HepG2 (cell line): ENCODE data around the gene DNAJA3. TPM values are rescaled to one million over a fixed set of nuclear protein-coding genes. Genes with fewer than 3 reads are reported as not detected.

Experiments
- AKAP8 ChIP-seq: sonication (generic); formaldehyde crosslinking; IDR thresholded peaks from 2 replicates; pipeline ENCODE4 v1.5.1; 2020; ENCODE audit warnings: mild to moderate bottlenecking, missing genetic modification reagents
- CAMTA2 ChIP-seq: sonication (generic); formaldehyde crosslinking; IDR thresholded peaks from 2 replicates; pipeline ENCODE4 v1.4.0; 2020; ENCODE audit warnings: mild to moderate bottlenecking, missing genetic modification reagents, borderline replicate concordance
- EED ChIP-seq: sonication (generic); formaldehyde crosslinking; IDR thresholded peaks from 2 replicates; pipeline ENCODE4 v1.5.0; 2020; ENCODE audit warnings: mild to moderate bottlenecking, missing genetic modification reagents
- FOXO4 ChIP-seq: sonication (generic); formaldehyde crosslinking; conservative IDR thresholded peaks from 2 replicates; pipeline ENCODE4 v1.8.1; 2023; ENCODE audit warnings: missing genetic modification reagents
- GLI4 ChIP-seq: sonication (generic); formaldehyde crosslinking; IDR thresholded peaks from 2 replicates; pipeline ENCODE4 v1.5.1; 2020; ENCODE audit warnings: missing genetic modification reagents, mild to moderate bottlenecking, moderate library complexity, borderline replicate concordance
- GTF2F1 ChIP-seq: fragments of 150-350 bp; IDR thresholded peaks from 2 replicates; pipeline ENCODE4 v1.6.1; 2014; ENCODE audit warnings: low read length
- HNRNPK ChIP-seq: fragments of 200-400 bp; formaldehyde crosslinking; IDR thresholded peaks from 2 replicates; pipeline ENCODE4 v1.6.1; 2018; ENCODE audit warnings: low read length, low read depth, moderate library complexity, mild to moderate bottlenecking; ENCODE audit not compliant: poor library complexity, severe bottlenecking
- KAT7 ChIP-seq: IDR thresholded peaks from 2 replicates; pipeline ENCODE4 v1.6.1; 2018; ENCODE audit warnings: borderline replicate concordance, missing compliant biosample characterization
- LBX2 ChIP-seq: sonication (generic); formaldehyde crosslinking; IDR thresholded peaks from 2 replicates; pipeline ENCODE4 v1.5.0; 2020; ENCODE audit warnings: missing genetic modification reagents, mild to moderate bottlenecking, borderline replicate concordance
- MXD3 ChIP-seq: IDR thresholded peaks from 2 replicates; pipeline ENCODE4 v1.6.1; 2016; ENCODE audit warnings: mild to moderate bottlenecking, missing biosample characterization, missing genetic modification reagents
- PATZ1 ChIP-seq: sonication (generic); formaldehyde crosslinking; IDR thresholded peaks from 2 replicates; pipeline ENCODE4 v1.4.0; 2020; ENCODE audit warnings: missing genetic modification reagents
- POLR2AphosphoS5 ChIP-seq: IDR thresholded peaks from 2 replicates; pipeline ENCODE4 v1.6.1; 2012; ENCODE audit warnings: low read depth, low read length
- TCF7L2 ChIP-seq: IDR thresholded peaks from 2 replicates; pipeline ENCODE4 v1.6.1; 2011; ENCODE audit warnings: mild to moderate bottlenecking, low read depth, low read length, moderate library complexity
- ZNF205 ChIP-seq: IDR thresholded peaks from 2 replicates; pipeline ENCODE4 v1.6.1; 2018; ENCODE audit warnings: missing biosample characterization, missing genetic modification reagents
- ZNF275 ChIP-seq: sonication (generic); formaldehyde crosslinking; IDR thresholded peaks from 2 replicates; pipeline ENCODE4 v1.8.0; 2022; ENCODE audit warnings: missing genetic modification reagents, mild to moderate bottlenecking, inconsistent platforms, borderline replicate concordance
- ZNF761 ChIP-seq: sonication (generic); formaldehyde crosslinking; conservative IDR thresholded peaks from 2 replicates; pipeline ENCODE4 v1.4.0; 2020; ENCODE audit warnings: mild to moderate bottlenecking, missing genetic modification reagents
- ZNF766 ChIP-seq: sonication (generic); formaldehyde crosslinking; IDR thresholded peaks from 2 replicates; pipeline ENCODE4 v1.5.0; 2020; ENCODE audit warnings: missing genetic modification reagents, borderline replicate concordance
- ZNF781 ChIP-seq: sonication (generic); formaldehyde crosslinking; IDR thresholded peaks from 2 replicates; pipeline ENCODE4 v1.5.1; 2020; ENCODE audit warnings: borderline replicate concordance, mild to moderate bottlenecking, missing genetic modification reagents; ENCODE audit errors: not compliant biosample characterization
- polyA plus RNA-seq, 8 experiments: library from polyadenylated mRNA; depleted of rRNA in 3 of 8; stranded (reverse) in 7 of 8; unstranded in 1 of 8; fragments of >200 nt; fragmentation: Illumina TruSeq in 4 of 8; extraction: Trizol in 4 of 8; gene quantifications; 2 replicates each; pipeline versions ENCODE4 v1.2.1 to v1.2.3, GENCODE V29; 2011 to 2016; ENCODE audit warnings: low read depth in 4 of 8, missing spikeins in 1 of 8, mixed read lengths in 1 of 8; ENCODE audit not compliant: insufficient read depth in 1 of 8
- total RNA-seq, 5 experiments: library from RNA; depleted of rRNA; stranded (reverse); fragments of >200 nt; fragmentation: Illumina TruSeq; extraction: Trizol; gene quantifications; 2 replicates each; pipeline ENCODE4 v1.2.3, GENCODE V29; 2016; ENCODE audit warnings: low read depth in 1 of 5
- TF ChIP-seq, protein P1 (sequence below): sonication (generic); formaldehyde crosslinking; IDR thresholded peaks from 2 replicates; pipeline ENCODE4 v1.5.0; 2020; ENCODE audit warnings: mild to moderate bottlenecking, missing genetic modification reagents
- TF ChIP-seq, protein P2 (sequence below): sonication (generic); formaldehyde crosslinking; IDR thresholded peaks from 2 replicates; pipeline ENCODE4 v1.5.1; 2020; ENCODE audit warnings: missing genetic modification reagents, mild to moderate bottlenecking, borderline replicate concordance

The DNAJA3 gene
- total and polyA plus RNA-seq, 2 of the 13 experiments (the other 11 are each of a cell fraction or from before 2014, with no cell fraction given): 77.0 to 83.3 TPM

DNA sequence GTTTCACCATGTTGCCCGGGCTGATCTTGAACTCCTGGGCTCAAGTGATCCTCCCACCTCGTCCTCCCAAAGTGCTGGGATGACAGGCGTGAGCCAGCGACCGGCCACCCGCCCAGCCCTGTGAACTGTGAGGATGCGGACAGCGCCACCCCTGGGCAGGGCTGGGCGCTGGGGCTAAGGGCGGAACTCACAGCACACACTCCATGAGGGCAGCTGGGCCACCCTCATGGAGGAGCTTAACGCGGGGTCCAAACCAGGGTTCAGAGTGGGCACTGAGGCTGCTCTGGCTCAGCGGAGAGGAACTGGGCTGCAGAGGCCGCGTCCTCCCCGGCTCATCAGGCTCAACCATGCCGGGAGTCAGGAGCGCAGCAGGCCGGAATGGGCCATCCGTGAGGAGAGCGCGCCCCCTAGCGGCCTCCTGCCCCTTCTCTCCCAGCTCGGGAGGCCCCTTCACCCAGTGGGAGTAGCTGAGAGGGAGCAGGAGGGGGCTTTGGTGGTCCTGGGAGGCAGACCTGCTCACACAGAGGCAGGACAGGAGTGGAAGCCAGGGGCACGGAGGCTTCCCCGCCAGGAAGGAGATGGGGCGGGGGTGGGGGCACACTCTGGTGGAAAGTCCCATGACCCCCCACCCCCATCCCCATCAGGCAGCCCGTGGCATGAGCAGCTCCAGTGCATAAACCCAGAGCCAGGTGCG lies 23.1 kb upstream of the DNAJA3 start (continued):
- TF ChIP-seq, protein P1, sequence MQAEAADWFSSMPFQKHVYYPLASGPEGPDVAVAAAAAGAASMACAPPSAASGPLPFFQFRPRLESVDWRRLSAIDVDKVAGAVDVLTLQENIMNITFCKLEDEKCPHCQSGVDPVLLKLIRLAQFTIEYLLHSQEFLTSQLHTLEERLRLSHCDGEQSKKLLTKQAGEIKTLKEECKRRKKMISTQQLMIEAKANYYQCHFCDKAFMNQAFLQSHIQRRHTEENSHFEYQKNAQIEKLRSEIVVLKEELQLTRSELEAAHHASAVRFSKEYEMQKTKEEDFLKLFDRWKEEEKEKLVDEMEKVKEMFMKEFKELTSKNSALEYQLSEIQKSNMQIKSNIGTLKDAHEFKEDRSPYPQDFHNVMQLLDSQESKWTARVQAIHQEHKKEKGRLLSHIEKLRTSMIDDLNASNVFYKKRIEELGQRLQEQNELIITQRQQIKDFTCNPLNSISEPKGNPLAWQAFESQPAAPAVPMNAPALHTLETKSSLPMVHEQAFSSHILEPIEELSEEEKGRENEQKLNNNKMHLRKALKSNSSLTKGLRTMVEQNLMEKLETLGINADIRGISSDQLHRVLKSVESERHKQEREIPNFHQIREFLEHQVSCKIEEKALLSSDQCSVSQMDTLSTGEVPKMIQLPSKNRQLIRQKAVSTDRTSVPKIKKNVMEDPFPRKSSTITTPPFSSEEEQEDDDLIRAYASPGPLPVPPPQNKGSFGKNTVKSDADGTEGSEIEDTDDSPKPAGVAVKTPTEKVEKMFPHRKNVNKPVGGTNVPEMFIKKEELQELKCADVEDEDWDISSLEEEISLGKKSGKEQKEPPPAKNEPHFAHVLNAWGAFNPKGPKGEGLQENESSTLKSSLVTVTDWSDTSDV (CRISPR knock-in tag): no peak
- TF ChIP-seq ZNF275 (CRISPR knock-in tag) (no peak), ZNF205 (CRISPR knock-in tag) (no peak), FOXO4 (CRISPR knock-in tag) (no peak), ZNF761 (CRISPR knock-in tag) (0 out of 2 replicates have a peak, but pooled peaks have one; percentile 51), AKAP8 (no peak), PATZ1 (CRISPR knock-in tag) (peak; percentile 41; the same call in 1 of the 2 replicates), TCF7L2 (no peak), LBX2 (no peak), MXD3 (CRISPR knock-in tag) (no peak), POLR2AphosphoS5 (no peak), HNRNPK (no peak), GLI4 (CRISPR knock-in tag) (no peak), ZNF781 (CRISPR knock-in tag) (peak; percentile 68), EED (CRISPR knock-in tag) (no peak), KAT7 (no peak), ZNF766 (CRISPR knock-in tag) (no peak), CAMTA2 (CRISPR knock-in tag) (no peak), GTF2F1 (no peak)
- TF ChIP-seq, protein P2, sequence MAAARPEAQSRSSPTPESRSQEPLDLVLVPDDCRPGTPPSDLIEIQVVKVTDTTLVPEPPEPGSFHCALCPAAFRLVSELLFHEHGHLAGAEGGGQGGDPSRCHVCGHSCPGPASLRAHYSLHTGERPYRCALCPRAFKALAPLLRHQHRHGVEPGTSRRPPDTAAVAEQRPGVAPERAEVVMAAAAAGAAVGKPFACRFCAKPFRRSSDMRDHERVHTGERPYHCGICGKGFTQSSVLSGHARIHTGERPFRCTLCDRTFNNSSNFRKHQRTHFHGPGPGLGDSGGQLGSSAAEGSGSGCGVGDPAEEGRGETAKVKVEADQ: no peak
